Measurements from ENCODE around the gene USP24.

DNA sequence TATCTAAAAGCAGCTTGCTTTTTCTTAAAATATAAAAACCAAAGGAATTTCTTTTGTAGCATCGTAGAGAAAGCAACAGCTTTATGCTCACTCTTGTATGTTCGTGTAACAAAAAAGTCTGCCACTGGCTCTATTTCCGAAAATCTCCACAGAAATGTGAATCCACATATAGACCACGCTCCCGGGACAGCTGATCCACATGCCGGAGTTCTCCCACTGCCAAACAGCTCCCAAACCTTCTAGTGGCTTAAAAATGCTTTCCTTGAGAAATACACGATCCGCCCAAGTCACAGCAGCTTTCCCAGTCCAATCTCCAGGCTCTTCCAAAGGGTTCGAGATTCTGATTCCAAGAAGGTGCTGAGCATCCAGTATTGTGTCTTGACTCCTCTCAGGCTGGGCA lies 146.5 kb downstream of the USP24 start:
- TF ChIP-seq, protein P1, sequence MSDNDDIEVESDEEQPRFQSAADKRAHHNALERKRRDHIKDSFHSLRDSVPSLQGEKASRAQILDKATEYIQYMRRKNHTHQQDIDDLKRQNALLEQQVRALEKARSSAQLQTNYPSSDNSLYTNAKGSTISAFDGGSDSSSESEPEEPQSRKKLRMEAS (IDR thresholded peaks at IDR 0.05), result no peak
- TF ChIP-seq, protein P2, sequence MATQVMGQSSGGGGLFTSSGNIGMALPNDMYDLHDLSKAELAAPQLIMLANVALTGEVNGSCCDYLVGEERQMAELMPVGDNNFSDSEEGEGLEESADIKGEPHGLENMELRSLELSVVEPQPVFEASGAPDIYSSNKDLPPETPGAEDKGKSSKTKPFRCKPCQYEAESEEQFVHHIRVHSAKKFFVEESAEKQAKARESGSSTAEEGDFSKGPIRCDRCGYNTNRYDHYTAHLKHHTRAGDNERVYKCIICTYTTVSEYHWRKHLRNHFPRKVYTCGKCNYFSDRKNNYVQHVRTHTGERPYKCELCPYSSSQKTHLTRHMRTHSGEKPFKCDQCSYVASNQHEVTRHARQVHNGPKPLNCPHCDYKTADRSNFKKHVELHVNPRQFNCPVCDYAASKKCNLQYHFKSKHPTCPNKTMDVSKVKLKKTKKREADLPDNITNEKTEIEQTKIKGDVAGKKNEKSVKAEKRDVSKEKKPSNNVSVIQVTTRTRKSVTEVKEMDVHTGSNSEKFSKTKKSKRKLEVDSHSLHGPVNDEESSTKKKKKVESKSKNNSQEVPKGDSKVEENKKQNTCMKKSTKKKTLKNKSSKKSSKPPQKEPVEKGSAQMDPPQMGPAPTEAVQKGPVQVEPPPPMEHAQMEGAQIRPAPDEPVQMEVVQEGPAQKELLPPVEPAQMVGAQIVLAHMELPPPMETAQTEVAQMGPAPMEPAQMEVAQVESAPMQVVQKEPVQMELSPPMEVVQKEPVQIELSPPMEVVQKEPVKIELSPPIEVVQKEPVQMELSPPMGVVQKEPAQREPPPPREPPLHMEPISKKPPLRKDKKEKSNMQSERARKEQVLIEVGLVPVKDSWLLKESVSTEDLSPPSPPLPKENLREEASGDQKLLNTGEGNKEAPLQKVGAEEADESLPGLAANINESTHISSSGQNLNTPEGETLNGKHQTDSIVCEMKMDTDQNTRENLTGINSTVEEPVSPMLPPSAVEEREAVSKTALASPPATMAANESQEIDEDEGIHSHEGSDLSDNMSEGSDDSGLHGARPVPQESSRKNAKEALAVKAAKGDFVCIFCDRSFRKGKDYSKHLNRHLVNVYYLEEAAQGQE (IDR thresholded peaks at IDR 0.05; ENCODE audit: low read depth), result no peak
- TF ChIP-seq TAF1 (IDR thresholded peaks at IDR 0.05; ENCODE audit: low read depth), result no peak
- no peak for TF ChIP-seq EP300 (IDR thresholded peaks at IDR 0.05; ENCODE audit: borderline replicate concordance)
- no peak for TF ChIP-seq TEAD4 (IDR thresholded peaks at IDR 0.05)
- TF ChIP-seq RAD21 (IDR thresholded peaks at IDR 0.05; ENCODE audit: low read depth), result no peak
- no peak for TF ChIP-seq CEBPB (IDR thresholded peaks at IDR 0.05)
- TF ChIP-seq YY1 (IDR thresholded peaks at IDR 0.05; ENCODE audit: low read depth), result no peak
- no peak for TF ChIP-seq CREB1 (IDR thresholded peaks at IDR 0.05; ENCODE audit: low read depth)
- no peak for TF ChIP-seq NFIC (IDR thresholded peaks at IDR 0.05)
- no peak for TF ChIP-seq EGR1 (IDR thresholded peaks at IDR 0.05)
- no peak for TF ChIP-seq FOXM1 (IDR thresholded peaks at IDR 0.05; ENCODE audit: borderline replicate concordance, low read depth)

Measured in Ishikawa (cell line).